Stimulated activated CD8-positive, alpha-beta memory T cell treated with anti-CD3 and anti-CD28 coated beads, Interleukin-12 subunit alpha, Interleukin-12 subunit beta, amount 100 ng/mL, for 1 hour (primary cell): ENCODE measurements around the gene SVEP1.

Experiments
- DNase-seq: peaks from one replicate; pipeline ENCODE4 v3.0.0-alpha.2; 2020; ENCODE audit warnings: low read depth

SVEP1 gene

DNA sequence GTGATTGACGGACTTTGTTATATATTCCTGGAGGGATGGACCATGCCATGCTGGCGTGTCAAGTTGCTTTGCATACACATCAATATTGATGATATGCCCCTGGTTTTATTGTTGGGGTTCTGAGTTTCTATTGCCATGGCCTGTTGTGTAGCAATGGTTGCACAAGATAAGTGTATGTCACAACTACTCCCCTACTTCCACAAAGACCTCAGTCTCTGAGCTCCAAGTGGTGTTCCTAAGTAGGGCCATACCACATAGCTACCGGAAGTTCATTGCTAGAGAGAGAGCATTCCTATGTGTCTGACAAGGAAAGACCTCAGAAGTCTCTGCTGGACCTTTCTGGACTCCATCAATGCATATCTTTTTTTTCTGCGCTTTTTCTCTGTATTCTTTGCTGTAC lies 261.6 kb downstream of the SVEP1 start:
- no peak for DNase-seq

DNA sequence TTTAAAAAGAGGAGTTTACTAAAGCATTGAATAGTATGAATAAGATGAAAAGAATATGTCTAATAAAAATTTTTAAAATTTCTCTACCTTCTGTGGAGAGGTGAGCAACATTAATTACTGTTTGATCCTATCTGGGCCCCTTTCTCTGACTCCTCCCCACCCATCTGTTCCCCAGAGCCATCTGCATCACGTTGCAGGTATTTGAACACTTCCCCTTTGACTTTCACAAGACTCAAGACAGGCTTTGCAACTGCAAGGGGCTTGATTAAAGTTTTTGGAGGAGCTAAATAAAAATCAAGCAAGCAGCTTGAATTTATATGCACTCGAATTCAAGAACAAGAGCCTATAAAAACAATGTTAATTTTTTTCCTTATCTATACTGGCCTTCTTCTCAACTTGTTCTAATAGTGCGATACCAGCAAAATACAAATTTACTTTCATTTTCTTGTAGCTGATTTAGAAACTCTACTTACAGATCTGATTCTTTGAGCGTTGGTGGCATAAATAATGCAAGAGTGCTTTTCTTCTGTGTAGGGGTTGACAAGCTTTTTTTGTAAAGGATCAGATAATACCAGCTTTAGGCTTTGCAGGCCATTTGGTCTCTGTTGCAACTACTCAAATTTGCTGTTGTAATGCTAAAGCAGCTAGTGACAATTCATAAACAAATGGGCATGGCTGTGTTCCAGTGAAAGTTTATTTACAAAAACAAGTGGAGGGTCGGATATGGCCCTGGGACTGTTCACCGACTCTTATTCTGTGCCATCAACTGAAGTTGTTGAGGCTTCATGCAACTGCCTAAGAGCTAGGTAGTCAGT lies 263.1 kb downstream of the SVEP1 start:
- no peak for DNase-seq
